ENCODE results near the gene MINDY2. TPM values are rescaled to one million over a fixed set of nuclear protein-coding genes. Genes with fewer than 3 reads are reported as not detected.

MINDY2 gene, protein sequence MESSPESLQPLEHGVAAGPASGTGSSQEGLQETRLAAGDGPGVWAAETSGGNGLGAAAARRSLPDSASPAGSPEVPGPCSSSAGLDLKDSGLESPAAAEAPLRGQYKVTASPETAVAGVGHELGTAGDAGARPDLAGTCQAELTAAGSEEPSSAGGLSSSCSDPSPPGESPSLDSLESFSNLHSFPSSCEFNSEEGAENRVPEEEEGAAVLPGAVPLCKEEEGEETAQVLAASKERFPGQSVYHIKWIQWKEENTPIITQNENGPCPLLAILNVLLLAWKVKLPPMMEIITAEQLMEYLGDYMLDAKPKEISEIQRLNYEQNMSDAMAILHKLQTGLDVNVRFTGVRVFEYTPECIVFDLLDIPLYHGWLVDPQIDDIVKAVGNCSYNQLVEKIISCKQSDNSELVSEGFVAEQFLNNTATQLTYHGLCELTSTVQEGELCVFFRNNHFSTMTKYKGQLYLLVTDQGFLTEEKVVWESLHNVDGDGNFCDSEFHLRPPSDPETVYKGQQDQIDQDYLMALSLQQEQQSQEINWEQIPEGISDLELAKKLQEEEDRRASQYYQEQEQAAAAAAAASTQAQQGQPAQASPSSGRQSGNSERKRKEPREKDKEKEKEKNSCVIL
- total RNA-seq: 10 to 100 TPM in 2 of 4 donors, 1 to 10 TPM in 2; 7.1 to 22.0 (median 9.8) TPM

DNA sequence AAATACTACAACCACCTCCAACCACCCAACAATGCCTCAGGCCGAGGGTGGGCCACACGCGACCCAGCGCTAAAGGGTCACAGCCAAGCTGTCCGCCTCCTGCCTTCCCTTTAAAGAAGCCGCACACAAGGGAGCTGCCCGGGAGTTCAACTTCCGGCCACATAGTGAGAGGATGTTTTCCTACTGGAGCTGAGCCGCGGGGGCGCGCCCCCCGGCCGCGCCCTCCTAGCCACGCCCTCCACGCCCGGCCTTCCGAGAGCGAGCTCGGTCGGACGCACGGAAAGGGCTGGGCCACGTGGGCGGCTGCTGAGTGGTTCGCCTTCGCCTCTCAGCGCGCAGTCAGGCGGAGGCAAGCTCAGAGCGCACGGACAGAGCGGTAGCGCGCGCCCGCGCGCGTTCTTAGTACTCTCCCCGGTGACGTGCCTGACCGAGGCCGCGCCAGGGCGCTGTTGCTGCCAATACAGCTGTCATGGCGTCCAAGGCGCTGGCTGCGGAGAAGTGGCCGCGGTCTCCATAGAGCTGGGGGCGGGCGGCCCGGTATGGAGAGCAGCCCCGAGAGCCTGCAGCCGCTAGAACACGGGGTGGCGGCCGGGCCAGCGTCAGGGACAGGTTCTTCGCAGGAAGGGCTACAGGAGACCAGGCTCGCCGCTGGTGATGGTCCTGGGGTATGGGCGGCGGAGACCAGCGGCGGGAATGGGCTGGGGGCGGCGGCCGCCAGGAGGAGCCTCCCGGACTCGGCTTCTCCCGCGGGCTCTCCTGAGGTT is at the start of gene MINDY2:
TSS of gene MINDY2 (plus strand) at position 446 of the 764 bp plus-strand sequence. CDS start at position 540, 94 bp downstream.
- Histone ChIP-seq H3K27me3 (no peaks in the 10 kb centered on the region), H3K4me3 (peak within 1 kb of the TSS; percentile 70 to 97 (median 92)), H3K27ac (peak within 1 kb of the TSS; percentile 92 to 99 (median 98)), H3K9me3 (no peaks in the 10 kb centered on the region), H3K4me1 (peaks cover 40 to 44% of the 10 kb centered on the region in 2 donors), H3K36me3 (no peaks in the 10 kb centered on the region)
- TF ChIP-seq POLR2A (IDR thresholded peaks at IDR 0.05): peak; percentile 87 to 96
- TF ChIP-seq, protein P1, sequence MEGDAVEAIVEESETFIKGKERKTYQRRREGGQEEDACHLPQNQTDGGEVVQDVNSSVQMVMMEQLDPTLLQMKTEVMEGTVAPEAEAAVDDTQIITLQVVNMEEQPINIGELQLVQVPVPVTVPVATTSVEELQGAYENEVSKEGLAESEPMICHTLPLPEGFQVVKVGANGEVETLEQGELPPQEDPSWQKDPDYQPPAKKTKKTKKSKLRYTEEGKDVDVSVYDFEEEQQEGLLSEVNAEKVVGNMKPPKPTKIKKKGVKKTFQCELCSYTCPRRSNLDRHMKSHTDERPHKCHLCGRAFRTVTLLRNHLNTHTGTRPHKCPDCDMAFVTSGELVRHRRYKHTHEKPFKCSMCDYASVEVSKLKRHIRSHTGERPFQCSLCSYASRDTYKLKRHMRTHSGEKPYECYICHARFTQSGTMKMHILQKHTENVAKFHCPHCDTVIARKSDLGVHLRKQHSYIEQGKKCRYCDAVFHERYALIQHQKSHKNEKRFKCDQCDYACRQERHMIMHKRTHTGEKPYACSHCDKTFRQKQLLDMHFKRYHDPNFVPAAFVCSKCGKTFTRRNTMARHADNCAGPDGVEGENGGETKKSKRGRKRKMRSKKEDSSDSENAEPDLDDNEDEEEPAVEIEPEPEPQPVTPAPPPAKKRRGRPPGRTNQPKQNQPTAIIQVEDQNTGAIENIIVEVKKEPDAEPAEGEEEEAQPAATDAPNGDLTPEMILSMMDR (IDR thresholded peaks at IDR 0.05 in 4 of 5, conservative IDR thresholded peaks at IDR 0.05 in 1 of 5): peak in 1 of 5 experiments; percentile 19
- in situ Hi-C loops (cut with MboI; ENCODE audit: low sequenced_read_pairs in 4 of 4) (loop anchor here in 1 of 4 donors (25.0 kb wide), 1 partner anchor 534 kb away; no protein-coding TSS in a partner anchor), intact Hi-C loops (cut with DNase I; ENCODE audit: low total_unique reads) (loop anchor here (1.0 to 10.0 kb wide), 9 partner anchors 22 to 666 kb away; partner anchors contain the start of genes ADAM10, FAM81A, MYO1E and RNF111)
- DNase-seq (peak; percentile 97 to 98), ATAC-seq (peak; percentile 91 to 92)

DNA sequence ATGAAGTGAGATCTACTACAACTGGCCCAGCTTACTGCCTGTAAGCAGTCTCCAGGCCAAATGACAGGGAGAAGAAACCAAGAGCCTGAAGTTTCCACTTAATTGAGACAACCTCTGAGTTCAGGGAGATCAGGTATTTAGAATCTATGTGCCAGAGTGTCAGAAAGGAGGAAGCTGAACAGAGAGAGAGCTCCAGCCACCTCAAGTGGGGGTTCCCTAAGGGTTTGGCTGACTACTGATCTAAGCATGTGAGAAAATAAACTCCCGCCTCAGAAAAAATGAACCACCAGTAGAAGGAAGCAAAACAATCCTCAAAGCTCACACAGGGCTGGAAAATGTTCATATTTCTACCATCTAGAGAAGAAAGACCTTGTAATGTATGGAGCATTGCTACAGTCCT is 46.6 kb upstream of the MINDY2 start:
- in situ Hi-C loops (cut with MboI; ENCODE audit: low sequenced_read_pairs in 4 of 4): no loop called here
- DNase-seq: no peak

DNA sequence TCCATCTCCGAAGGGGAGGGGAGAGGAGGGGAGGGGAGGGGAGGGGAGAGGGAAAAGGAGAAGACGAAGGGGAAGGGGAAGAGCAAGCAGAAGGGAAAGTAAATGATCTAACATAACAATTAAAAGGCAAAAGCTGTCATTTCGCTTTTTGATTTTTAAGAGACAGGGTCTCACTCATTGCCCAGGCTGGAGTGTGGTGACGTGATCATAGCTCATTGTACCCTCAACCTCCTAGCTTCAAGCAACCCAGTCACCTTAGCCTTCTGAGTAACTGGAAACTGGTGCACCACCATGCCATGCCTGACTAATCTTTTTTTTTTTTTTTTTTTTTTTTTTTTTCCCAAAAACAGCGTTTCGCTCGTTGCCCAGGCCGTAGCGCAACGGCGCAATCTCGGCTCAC is 44.2 kb upstream of the MINDY2 start:
- TF ChIP-seq POLR2A (IDR thresholded peaks at IDR 0.05): no peak
- TF ChIP-seq, protein P1 (IDR thresholded peaks at IDR 0.05 in 4 of 5, conservative IDR thresholded peaks at IDR 0.05 in 1 of 5): no peak
- intact Hi-C loops (cut with DNase I; ENCODE audit: low total_unique reads) (no loop called here), in situ Hi-C loops (cut with MboI; ENCODE audit: low sequenced_read_pairs in 4 of 4) (no loop called here)
- Histone ChIP-seq H3K27ac (no peak overlapping the region), H3K27me3 (no peaks in the 10 kb centered on the region), H3K36me3 (no peaks in the 10 kb centered on the region), H3K4me3 (no peak overlapping the region), H3K9me3 (no peaks in the 10 kb centered on the region), H3K4me1 (peaks cover 12 to 14% of the 10 kb centered on the region in 2 donors)
- no peak for DNase-seq
- ATAC-seq: no peak

More for the DNA sequence above, 46.6 kb upstream of the MINDY2 start:
- H3K9me3 ChIP-seq: no peaks in the 10 kb centered on the region
- H3K27me3 ChIP-seq: no peaks in the 10 kb centered on the region
- no peaks in the 10 kb centered on the region for H3K36me3 ChIP-seq
- intact Hi-C loops (cut with DNase I; ENCODE audit: low total_unique reads): no loop called here
- no peak overlapping the region for H3K4me3 ChIP-seq
- peaks cover 3 to 11% of the 10 kb centered on the region in 2 donors for H3K4me1 ChIP-seq
- TF ChIP-seq POLR2A (IDR thresholded peaks at IDR 0.05): no peak
- TF ChIP-seq, protein P1 (IDR thresholded peaks at IDR 0.05 in 4 of 5, conservative IDR thresholded peaks at IDR 0.05 in 1 of 5): no peak
- ATAC-seq: no peak
- no peak overlapping the region for H3K27ac ChIP-seq

DNA sequence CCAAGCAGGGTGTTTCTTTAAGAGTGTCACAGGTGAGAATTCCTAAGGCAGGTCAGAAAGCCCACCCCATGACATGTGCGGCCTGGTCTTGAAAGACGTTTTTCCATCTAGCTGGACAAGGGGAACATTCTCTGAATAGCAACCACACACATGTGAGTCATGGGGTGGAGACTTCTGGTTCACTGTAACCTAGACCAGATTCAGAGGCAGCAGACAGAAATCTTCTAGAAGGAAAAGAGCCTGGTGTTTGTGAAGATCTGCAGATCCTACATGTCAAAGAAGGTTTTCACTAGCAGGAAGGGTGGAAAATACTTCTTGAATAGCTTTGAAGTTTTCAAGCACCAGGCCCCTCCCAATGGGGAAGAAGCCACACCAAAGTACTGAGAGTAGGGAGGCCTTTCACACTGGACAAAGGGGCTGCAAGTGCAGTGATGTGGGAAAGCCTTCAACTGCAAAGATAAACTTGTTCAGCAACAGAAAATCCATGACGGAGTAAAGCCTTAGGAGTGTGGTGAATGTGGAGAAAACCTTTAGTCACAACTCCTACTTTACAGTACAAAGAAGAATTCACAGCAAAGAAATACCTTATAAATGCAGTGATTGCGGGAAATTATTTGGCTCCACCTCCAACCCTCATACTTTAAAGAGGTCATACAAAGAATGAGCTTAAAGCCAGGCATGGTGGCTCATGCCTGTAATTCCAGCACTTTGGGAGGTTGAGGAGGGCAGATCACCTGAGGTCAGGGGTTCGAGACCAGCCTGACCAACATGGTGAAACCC is 39.2 kb upstream of the MINDY2 start:
- H3K27me3 ChIP-seq: no peaks in the 10 kb centered on the region
- H3K27ac ChIP-seq: peak overlapping the region; percentile 33 to 51 (median 40)
- TF ChIP-seq, protein P1 (IDR thresholded peaks at IDR 0.05 in 4 of 5, conservative IDR thresholded peaks at IDR 0.05 in 1 of 5): no peak
- TF ChIP-seq POLR2A (IDR thresholded peaks at IDR 0.05): no peak
- in situ Hi-C loops (cut with MboI; ENCODE audit: low sequenced_read_pairs in 4 of 4): no loop called here
- H3K4me3 ChIP-seq: no peak overlapping the region
- H3K4me1 ChIP-seq: peaks cover 20 to 23% of the 10 kb centered on the region in 2 donors
- H3K36me3 ChIP-seq: no peaks in the 10 kb centered on the region
- no peaks in the 10 kb centered on the region for H3K9me3 ChIP-seq
- intact Hi-C loops (cut with DNase I; ENCODE audit: low total_unique reads): no loop called here
- ATAC-seq: peak; percentile 72 to 79
- DNase-seq: no peak

All from gastrocnemius medialis (tissue), 4 donors.